ENCODE measurements around the gene ITGA2.

Gene ITGA2
- total RNA-seq: 0.70 to 3.3 (median 1.6) reads per million in 3 donors

DNA sequence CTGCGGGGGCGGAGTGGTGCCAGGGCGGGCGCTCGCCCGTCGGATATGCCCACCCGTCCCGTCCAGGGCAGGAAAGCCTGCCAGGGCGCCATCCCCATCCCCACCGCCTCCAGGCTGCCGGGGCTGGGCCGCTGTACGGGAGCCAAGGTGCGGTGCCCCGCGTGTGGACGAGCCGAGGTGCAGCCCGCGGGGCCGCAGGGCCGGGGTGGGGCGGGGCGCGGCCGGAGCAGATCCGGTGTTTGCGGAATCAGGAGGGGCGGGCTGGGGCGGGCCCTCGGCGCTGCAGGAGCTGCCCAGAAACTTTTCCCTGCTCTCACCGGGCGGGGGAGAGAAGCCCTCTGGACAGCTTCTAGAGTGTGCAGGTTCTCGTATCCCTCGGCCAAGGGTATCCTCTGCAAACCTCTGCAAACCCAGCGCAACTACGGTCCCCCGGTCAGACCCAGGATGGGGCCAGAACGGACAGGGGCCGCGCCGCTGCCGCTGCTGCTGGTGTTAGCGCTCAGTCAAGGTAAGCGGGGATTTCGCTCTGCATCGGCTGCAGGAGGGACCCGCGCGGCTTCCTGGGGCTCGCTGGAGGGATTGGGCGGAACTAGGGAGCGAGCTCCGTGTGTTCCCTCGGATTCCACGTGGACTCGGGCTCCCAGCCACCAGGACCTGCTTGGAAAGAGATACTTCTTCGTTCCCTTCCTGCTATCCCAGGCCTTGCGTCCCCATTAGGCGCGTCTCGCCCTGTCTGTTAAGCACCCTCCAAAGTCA lies at the start of gene ITGA2:
Gene ITGA2, plus strand, starts transcription at position 328 of the 756 bp plus-strand sequence. Its CDS starts 117 bp downstream, at position 445.
- H3K27me3 ChIP-seq (replicated peaks; ENCODE audit: control insufficient read depth, insufficient read depth, low read length, poor library complexity, severe bottlenecking): no peaks in the 10 kb centered on the region
- H3K4me3 ChIP-seq (ENCODE audit: insufficient read depth, low read depth, low read length, poor library complexity, severe bottlenecking): peak within 1 kb of the TSS; percentile 77
- H3K36me3 ChIP-seq (ENCODE audit: control insufficient read depth, insufficient read depth, low read length): no peaks in the 10 kb centered on the region
- no peak within 1 kb of the TSS for H3K27ac ChIP-seq (ENCODE audit: insufficient read depth, low read length, poor library complexity, severe bottlenecking)
- peak in 1 of 3 donors; percentile 0 for DNase-seq
- H3K9me3 ChIP-seq (ENCODE audit: control insufficient read depth, low read length): no peaks in the 10 kb centered on the region
- peaks cover 16% of the 10 kb centered on the region for H3K4me1 ChIP-seq (ENCODE audit: control insufficient read depth, insufficient read depth, low read length, poor library complexity, severe bottlenecking)

DNA sequence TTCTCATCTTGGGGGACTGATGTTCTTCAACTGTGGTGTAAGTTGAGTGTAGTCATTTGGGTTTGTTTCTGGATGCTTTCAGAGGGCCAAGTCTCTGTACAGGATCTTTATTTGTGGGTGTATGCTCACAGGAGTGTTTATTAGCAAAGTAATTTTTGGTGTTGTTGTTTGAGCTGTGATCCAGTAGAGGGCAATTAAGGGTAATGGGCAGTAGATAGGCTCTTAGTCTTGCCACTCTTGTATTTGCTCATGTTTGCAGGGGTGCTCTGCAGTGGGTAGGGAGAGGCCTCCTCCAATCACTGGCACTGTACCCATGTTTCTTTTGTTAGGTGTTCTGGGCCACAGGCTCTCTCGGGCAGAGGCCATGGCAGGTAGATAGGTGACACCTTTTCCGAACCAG lies 45.9 kb upstream of the ITGA2 start:
- Histone ChIP-seq H3K36me3 (ENCODE audit: control insufficient read depth, insufficient read depth, low read length) (no peaks in the 10 kb centered on the region), H3K4me3 (ENCODE audit: insufficient read depth, low read depth, low read length, poor library complexity, severe bottlenecking) (no peak overlapping the region), H3K27ac (ENCODE audit: insufficient read depth, low read length, poor library complexity, severe bottlenecking) (no peak overlapping the region), H3K27me3 (replicated peaks; ENCODE audit: control insufficient read depth, insufficient read depth, low read length, poor library complexity, severe bottlenecking) (no peaks in the 10 kb centered on the region), H3K9me3 (ENCODE audit: control insufficient read depth, low read length) (no peaks in the 10 kb centered on the region), H3K4me1 (ENCODE audit: control insufficient read depth, insufficient read depth, low read length, poor library complexity, severe bottlenecking) (no peaks in the 10 kb centered on the region)
- no peak for DNase-seq

DNA sequence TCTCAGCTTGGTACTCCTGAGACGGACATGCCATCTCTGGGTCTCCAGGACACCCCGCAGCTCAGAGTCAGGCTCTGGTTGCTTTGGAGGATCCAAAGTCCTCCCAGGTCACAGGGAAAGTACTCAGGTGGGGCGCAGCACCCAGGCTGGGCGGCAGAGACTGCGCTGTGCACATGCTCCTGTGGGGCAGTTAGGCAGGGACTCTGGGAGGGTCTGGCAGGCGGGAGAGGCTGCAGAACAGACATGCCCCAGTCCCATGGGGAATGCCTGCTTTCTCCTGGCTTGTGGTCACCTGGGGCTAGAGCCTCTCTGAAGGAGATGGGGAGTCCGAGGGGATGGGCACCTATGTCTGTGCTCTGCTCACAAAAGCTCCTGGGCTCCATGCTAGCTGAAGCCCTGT lies 45.3 kb upstream of the ITGA2 start:
- no peak for DNase-seq
- Histone ChIP-seq H3K27ac (ENCODE audit: insufficient read depth, low read length, poor library complexity, severe bottlenecking) (no peak overlapping the region), H3K9me3 (ENCODE audit: control insufficient read depth, low read length) (no peaks in the 10 kb centered on the region), H3K4me1 (ENCODE audit: control insufficient read depth, insufficient read depth, low read length, poor library complexity, severe bottlenecking) (no peaks in the 10 kb centered on the region), H3K36me3 (ENCODE audit: control insufficient read depth, insufficient read depth, low read length) (no peaks in the 10 kb centered on the region), H3K27me3 (replicated peaks; ENCODE audit: control insufficient read depth, insufficient read depth, low read length, poor library complexity, severe bottlenecking) (no peaks in the 10 kb centered on the region), H3K4me3 (ENCODE audit: insufficient read depth, low read depth, low read length, poor library complexity, severe bottlenecking) (no peak overlapping the region)

DNA sequence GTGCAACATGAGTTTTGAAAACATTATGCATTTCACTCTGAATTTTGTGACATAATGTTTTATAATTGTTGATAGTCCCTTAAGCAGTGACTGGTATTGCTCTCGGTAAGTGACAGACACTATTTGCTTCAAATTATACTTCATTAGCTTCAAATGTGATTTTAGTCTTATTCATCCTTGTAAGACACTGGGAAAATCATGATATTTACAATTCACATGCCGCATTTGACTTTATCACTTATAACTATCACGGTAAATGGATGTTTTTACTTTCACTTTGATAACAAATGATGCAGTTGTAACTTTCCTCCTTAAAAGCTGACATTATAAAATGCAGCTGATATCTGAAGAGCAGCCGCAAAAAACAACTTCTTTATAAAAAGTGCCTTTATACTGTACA lies 44.1 kb upstream of the ITGA2 start:
- Histone ChIP-seq H3K4me3 (ENCODE audit: insufficient read depth, low read depth, low read length, poor library complexity, severe bottlenecking) (no peak overlapping the region), H3K9me3 (ENCODE audit: control insufficient read depth, low read length) (no peaks in the 10 kb centered on the region), H3K36me3 (ENCODE audit: control insufficient read depth, insufficient read depth, low read length) (no peaks in the 10 kb centered on the region), H3K4me1 (ENCODE audit: control insufficient read depth, insufficient read depth, low read length, poor library complexity, severe bottlenecking) (no peaks in the 10 kb centered on the region), H3K27me3 (replicated peaks; ENCODE audit: control insufficient read depth, insufficient read depth, low read length, poor library complexity, severe bottlenecking) (no peaks in the 10 kb centered on the region), H3K27ac (ENCODE audit: insufficient read depth, low read length, poor library complexity, severe bottlenecking) (no peak overlapping the region)
- no peak for DNase-seq

DNA sequence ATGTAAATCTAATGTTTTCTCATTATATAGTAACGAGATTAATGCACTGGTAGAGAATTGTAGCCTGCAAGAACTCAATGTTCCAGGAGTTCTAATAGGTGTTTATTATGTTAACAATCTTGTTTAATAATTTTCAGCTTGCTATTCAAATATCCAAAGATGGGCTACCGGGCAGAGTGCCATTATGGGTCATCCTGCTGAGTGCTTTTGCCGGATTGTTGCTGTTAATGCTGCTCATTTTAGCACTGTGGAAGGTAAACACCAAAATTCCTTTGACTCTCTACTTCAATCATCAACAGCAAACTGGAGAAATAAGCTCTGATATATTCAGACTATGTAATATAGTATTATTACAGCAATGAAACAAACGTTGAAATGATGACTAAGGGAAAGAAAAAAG lies 41.9 kb upstream of the ITGA2 start:
- no peak overlapping the region for H3K27ac ChIP-seq (ENCODE audit: insufficient read depth, low read length, poor library complexity, severe bottlenecking)
- H3K4me3 ChIP-seq (ENCODE audit: insufficient read depth, low read depth, low read length, poor library complexity, severe bottlenecking): no peak overlapping the region
- no peaks in the 10 kb centered on the region for H3K4me1 ChIP-seq (ENCODE audit: control insufficient read depth, insufficient read depth, low read length, poor library complexity, severe bottlenecking)
- no peaks in the 10 kb centered on the region for H3K27me3 ChIP-seq (replicated peaks; ENCODE audit: control insufficient read depth, insufficient read depth, low read length, poor library complexity, severe bottlenecking)
- H3K36me3 ChIP-seq (ENCODE audit: control insufficient read depth, insufficient read depth, low read length): no peaks in the 10 kb centered on the region
- DNase-seq: no peak
- H3K9me3 ChIP-seq (ENCODE audit: control insufficient read depth, low read length): no peaks in the 10 kb centered on the region

DNA sequence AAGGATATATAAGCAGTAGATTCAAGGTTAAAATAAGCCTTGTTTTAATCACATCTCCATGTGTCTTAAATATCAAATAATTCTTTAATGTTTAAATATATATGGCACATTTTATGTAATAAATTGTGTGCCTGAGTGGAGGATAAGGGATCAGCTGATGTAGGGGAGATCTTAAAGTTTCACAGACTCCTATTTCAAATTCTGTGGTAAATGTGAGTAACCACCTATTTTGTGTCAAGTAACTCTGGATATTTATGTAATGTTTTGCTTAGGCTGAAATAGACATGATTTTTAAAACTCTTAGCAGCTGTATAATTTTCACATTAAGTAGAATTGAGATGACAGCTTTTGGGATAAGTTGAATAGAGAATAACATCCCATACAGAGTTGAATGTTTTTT lies 41.3 kb upstream of the ITGA2 start:
- H3K27ac ChIP-seq (ENCODE audit: insufficient read depth, low read length, poor library complexity, severe bottlenecking): no peak overlapping the region

DNA sequence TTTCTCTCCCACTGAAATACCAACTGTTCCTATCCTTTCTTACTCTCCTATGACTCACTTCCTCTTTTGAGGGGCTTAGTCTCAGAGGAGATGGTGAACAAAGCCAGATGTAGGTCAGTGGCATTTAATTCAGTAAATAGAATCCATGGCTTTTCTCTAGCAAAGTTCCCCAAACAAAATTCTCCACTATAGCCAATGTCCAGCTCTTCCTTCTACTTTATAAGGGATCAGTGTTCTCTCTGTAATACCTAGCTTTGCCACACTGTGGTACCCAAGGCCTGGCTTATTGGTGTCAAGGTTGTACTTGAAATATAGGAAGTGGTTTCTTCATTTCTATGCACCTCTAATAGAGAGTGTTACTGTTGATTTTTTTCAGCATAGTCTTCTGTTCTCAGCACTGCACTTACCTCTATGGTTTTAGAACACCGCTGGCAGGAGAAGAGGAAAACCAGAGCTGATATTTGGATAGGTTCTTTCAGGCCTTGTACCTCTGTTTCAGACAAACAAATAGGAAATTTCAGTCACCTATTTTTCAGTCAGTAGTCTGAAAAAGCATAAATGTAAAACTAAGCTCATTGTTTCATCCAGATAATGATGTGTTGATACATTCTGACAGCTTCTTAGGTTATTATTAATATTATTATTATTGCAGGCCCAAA lies 40.6 kb upstream of the ITGA2 start:
- Histone ChIP-seq H3K36me3 (ENCODE audit: control insufficient read depth, insufficient read depth, low read length) (no peaks in the 10 kb centered on the region), H3K4me1 (ENCODE audit: control insufficient read depth, insufficient read depth, low read length, poor library complexity, severe bottlenecking) (no peaks in the 10 kb centered on the region), H3K4me3 (ENCODE audit: insufficient read depth, low read depth, low read length, poor library complexity, severe bottlenecking) (no peak overlapping the region), H3K9me3 (ENCODE audit: control insufficient read depth, low read length) (no peaks in the 10 kb centered on the region), H3K27me3 (replicated peaks; ENCODE audit: control insufficient read depth, insufficient read depth, low read length, poor library complexity, severe bottlenecking) (no peaks in the 10 kb centered on the region), H3K27ac (ENCODE audit: insufficient read depth, low read length, poor library complexity, severe bottlenecking) (no peak overlapping the region)
- DNase-seq: peak; percentile 21 to 52 (median 21)

More for the DNA sequence above, 41.3 kb upstream of the ITGA2 start:
- Histone ChIP-seq H3K9me3 (ENCODE audit: control insufficient read depth, low read length) (no peaks in the 10 kb centered on the region), H3K36me3 (ENCODE audit: control insufficient read depth, insufficient read depth, low read length) (no peaks in the 10 kb centered on the region), H3K4me3 (ENCODE audit: insufficient read depth, low read depth, low read length, poor library complexity, severe bottlenecking) (no peak overlapping the region), H3K4me1 (ENCODE audit: control insufficient read depth, insufficient read depth, low read length, poor library complexity, severe bottlenecking) (no peaks in the 10 kb centered on the region), H3K27me3 (replicated peaks; ENCODE audit: control insufficient read depth, insufficient read depth, low read length, poor library complexity, severe bottlenecking) (no peaks in the 10 kb centered on the region)
- DNase-seq: no peak

DNA sequence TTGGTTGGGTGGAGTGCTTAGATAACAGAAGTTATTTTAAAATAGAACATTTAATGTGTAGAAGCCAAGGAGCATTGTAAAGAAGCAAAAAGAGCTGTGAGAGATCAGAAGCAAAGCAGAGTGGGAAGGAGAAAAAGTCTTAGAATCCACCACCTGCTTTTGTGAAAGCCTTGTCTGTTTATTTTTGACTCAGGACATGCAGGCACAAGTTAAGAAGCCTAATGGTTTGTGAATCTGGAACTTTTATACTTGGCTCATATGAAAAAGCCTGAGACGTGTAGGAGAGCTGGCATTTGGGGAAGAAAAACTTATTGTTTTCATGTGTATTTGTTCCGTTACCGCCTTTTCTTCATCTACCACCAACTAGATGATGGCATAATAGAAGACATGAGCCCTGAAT lies 38.5 kb upstream of the ITGA2 start:
- Histone ChIP-seq H3K36me3 (ENCODE audit: control insufficient read depth, insufficient read depth, low read length) (no peaks in the 10 kb centered on the region), H3K4me3 (ENCODE audit: insufficient read depth, low read depth, low read length, poor library complexity, severe bottlenecking) (no peak overlapping the region), H3K9me3 (ENCODE audit: control insufficient read depth, low read length) (no peaks in the 10 kb centered on the region), H3K27ac (ENCODE audit: insufficient read depth, low read length, poor library complexity, severe bottlenecking) (no peak overlapping the region), H3K27me3 (replicated peaks; ENCODE audit: control insufficient read depth, insufficient read depth, low read length, poor library complexity, severe bottlenecking) (no peaks in the 10 kb centered on the region), H3K4me1 (ENCODE audit: control insufficient read depth, insufficient read depth, low read length, poor library complexity, severe bottlenecking) (no peaks in the 10 kb centered on the region)
- no peak for DNase-seq

DNA sequence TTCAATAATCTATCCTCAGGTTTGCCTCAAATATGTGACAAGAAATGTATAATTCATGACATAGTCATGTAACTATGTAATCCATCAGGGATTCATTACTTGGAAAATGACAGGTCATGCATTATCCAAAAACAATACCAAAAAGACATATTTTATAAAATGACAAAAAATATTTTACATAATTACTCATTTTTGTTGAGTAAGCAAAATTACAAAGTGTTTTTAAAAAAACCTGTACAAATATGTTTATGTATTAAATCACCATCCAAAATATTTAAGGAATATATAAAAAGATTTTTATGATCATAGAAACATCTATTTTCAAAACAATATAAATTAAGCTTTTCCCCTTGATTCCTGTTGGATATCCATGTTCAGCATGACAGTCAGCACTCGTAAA lies 36.7 kb upstream of the ITGA2 start:
- no peak overlapping the region for H3K27ac ChIP-seq (ENCODE audit: insufficient read depth, low read length, poor library complexity, severe bottlenecking)
- DNase-seq: no peak
- no peaks in the 10 kb centered on the region for H3K36me3 ChIP-seq (ENCODE audit: control insufficient read depth, insufficient read depth, low read length)
- no peaks in the 10 kb centered on the region for H3K27me3 ChIP-seq (replicated peaks; ENCODE audit: control insufficient read depth, insufficient read depth, low read length, poor library complexity, severe bottlenecking)
- no peaks in the 10 kb centered on the region for H3K4me1 ChIP-seq (ENCODE audit: control insufficient read depth, insufficient read depth, low read length, poor library complexity, severe bottlenecking)
- H3K9me3 ChIP-seq (ENCODE audit: control insufficient read depth, low read length): no peaks in the 10 kb centered on the region
- no peak overlapping the region for H3K4me3 ChIP-seq (ENCODE audit: insufficient read depth, low read depth, low read length, poor library complexity, severe bottlenecking)

DNA sequence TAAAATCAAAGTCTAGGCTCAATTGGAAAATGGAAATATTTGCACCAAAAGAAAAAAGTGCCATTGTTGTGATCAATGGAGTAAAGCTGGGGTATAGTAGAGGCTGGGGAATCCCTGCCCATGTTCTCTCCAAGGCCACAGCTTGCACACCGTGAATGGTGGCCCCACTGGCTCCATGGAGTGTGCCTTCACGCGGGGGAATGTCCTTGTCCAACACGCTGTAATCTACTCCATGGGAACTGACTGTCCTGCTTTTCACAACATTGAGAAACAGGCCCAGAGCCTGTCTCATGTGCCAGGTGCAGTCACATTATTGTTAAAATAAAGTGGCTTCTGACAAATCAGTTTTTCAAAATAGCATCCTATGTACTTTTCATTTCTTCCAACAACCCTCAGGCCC lies 33.1 kb upstream of the ITGA2 start:
- H3K4me1 ChIP-seq (ENCODE audit: control insufficient read depth, insufficient read depth, low read length, poor library complexity, severe bottlenecking): no peaks in the 10 kb centered on the region
- no peak overlapping the region for H3K27ac ChIP-seq (ENCODE audit: insufficient read depth, low read length, poor library complexity, severe bottlenecking)
- H3K36me3 ChIP-seq (ENCODE audit: control insufficient read depth, insufficient read depth, low read length): no peaks in the 10 kb centered on the region
- H3K9me3 ChIP-seq (ENCODE audit: control insufficient read depth, low read length): no peaks in the 10 kb centered on the region
- no peak for DNase-seq
- no peaks in the 10 kb centered on the region for H3K27me3 ChIP-seq (replicated peaks; ENCODE audit: control insufficient read depth, insufficient read depth, low read length, poor library complexity, severe bottlenecking)
- no peak overlapping the region for H3K4me3 ChIP-seq (ENCODE audit: insufficient read depth, low read depth, low read length, poor library complexity, severe bottlenecking)
